Measurements from ENCODE around the gene RPL6.

RPL6 gene

DNA sequence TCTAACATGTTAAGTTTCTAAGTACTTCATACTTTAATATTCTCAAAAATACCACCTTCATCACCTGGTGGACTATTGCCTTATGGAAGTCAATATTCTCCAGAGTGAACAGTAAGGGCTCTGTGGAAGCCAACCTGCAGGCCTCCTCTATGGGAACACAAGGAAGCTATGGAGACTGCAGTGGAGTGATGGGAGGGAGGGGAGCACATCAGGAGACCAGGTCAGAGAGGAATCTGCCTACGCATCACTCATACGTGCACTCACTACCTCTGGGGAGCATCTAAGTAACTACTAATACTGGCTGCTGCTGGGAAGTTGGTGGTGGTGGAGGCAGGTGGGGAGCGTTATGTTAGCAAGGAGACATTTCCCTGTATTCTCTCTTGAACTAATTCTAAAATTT, 47.1 kb downstream of the RPL6 start:
- DNase-seq (ENCODE audit: low spot score), result no peak
- in situ Hi-C loops (cut with MboI; ENCODE audit: low pct_unique_long_range_greater_than_20kb, low sequenced_read_pairs, unreplicated experiment), result no loop called here
- TF ChIP-seq, protein P1, sequence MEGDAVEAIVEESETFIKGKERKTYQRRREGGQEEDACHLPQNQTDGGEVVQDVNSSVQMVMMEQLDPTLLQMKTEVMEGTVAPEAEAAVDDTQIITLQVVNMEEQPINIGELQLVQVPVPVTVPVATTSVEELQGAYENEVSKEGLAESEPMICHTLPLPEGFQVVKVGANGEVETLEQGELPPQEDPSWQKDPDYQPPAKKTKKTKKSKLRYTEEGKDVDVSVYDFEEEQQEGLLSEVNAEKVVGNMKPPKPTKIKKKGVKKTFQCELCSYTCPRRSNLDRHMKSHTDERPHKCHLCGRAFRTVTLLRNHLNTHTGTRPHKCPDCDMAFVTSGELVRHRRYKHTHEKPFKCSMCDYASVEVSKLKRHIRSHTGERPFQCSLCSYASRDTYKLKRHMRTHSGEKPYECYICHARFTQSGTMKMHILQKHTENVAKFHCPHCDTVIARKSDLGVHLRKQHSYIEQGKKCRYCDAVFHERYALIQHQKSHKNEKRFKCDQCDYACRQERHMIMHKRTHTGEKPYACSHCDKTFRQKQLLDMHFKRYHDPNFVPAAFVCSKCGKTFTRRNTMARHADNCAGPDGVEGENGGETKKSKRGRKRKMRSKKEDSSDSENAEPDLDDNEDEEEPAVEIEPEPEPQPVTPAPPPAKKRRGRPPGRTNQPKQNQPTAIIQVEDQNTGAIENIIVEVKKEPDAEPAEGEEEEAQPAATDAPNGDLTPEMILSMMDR (IDR thresholded peaks at IDR 0.05; ENCODE audit: extremely low read depth, insufficient read depth, missing control alignments), result no peak

DNA sequence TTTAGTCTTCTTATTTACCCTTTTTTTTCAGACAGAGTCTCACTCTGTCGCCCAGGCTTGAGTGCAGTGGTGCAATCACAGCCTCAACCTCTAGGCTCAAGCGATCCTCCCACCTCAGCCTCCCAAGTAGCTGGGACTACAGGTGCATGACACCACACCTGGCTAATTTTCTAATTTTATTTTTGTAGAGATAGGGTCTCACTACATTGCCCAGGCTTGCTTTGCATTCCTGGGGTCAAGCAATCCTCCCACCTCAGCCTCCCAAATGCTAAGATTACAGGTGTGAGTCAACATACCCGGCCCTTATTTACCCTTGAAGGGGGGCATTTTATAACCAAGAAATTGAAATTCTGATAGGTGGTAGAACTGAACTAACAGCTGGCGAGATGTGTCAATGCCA, 48.1 kb downstream of the RPL6 start:
- in situ Hi-C loops (cut with MboI; ENCODE audit: low pct_unique_long_range_greater_than_20kb, low sequenced_read_pairs, unreplicated experiment), result no loop called here
- no peak for DNase-seq (ENCODE audit: low spot score)
- TF ChIP-seq, protein P1 (IDR thresholded peaks at IDR 0.05; ENCODE audit: extremely low read depth, insufficient read depth, missing control alignments), result no peak

DNA sequence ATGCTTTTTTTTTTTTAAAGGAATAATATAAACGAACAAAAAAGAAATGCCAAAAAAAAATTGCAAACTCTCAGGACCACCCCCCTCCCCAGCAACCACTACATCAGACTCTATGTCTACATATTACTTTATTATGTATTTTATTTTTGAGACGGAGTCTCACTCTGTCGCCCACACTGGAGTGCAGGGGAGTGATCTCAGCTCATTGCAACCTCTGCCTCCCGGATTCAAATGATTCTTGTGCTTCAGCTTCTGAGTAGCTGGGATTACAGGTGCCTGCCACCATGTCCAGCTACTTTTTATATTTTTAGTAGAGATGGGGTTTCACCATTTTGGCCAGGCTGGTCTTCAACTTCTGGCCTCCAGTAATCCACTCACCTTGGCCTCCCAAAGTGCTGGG, 50.1 kb downstream of the RPL6 start:
- in situ Hi-C loops (cut with MboI; ENCODE audit: low pct_unique_long_range_greater_than_20kb, low sequenced_read_pairs, unreplicated experiment), result no loop called here
- DNase-seq (ENCODE audit: low spot score), result no peak
- TF ChIP-seq, protein P1 (IDR thresholded peaks at IDR 0.05; ENCODE audit: extremely low read depth, insufficient read depth, missing control alignments), result no peak

DNA sequence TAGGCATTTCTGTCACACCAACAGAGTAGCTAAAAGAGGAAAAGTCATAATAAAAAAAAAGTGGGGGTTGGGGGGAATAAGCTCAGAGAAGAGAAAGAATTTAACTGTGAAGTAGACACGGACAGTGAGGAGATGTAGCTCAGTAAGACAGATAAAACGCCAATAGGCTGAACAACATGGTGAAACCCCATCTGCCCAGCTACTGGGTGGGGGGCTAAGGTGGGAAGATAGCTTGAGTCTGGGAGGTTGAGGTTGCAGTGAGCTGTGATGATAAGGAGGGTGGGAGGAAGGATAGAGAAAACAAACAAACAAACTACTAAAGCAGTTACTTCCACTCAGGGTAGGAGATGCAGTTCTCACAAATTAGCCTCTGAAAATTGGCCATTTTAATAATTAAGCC, 52.2 kb downstream of the RPL6 start:
- DNase-seq (ENCODE audit: low spot score), result no peak
- TF ChIP-seq, protein P1 (IDR thresholded peaks at IDR 0.05; ENCODE audit: extremely low read depth, insufficient read depth, missing control alignments), result no peak
- in situ Hi-C loops (cut with MboI; ENCODE audit: low pct_unique_long_range_greater_than_20kb, low sequenced_read_pairs, unreplicated experiment), result no loop called here

Data from GM13977 (cell line).